ENCODE results near the gene SLC17A1. TPM values are rescaled to one million over a fixed set of nuclear protein-coding genes. Genes with fewer than 3 reads are reported as not detected.

Gene SLC17A1
- total RNA-seq, 1 donor from 2014 or later, result not detected

DNA sequence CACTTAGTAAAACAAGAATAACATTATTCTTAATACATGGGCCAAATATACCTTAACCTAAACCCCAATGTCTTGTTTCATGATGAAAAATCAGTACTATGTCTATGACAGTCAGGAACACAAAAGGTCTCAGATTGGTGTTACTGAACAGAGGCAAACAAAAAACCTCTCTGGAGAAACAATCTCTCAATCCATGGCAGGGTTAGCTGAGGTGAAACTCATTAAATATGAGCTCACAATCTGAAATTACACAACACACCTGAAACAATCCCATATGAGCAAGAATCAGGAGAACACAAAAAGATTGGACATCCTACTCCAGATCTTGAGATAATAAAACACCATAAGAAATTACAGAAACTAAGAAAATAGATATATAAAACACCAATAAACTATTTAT, 83.8 kb downstream of the SLC17A1 start:
- H3K36me3 Mint-ChIP-seq (ENCODE audit: unreplicated experiment), result no peaks in the 10 kb centered on the region
- H3K4me3 Mint-ChIP-seq (ENCODE audit: unreplicated experiment), result no peak overlapping the region
- no peaks in the 10 kb centered on the region for H3K9me3 Mint-ChIP-seq (ENCODE audit: unreplicated experiment)
- no peak for DNase-seq (ENCODE audit: extremely low spot score, unreplicated experiment)
- TF ChIP-seq, protein P1, sequence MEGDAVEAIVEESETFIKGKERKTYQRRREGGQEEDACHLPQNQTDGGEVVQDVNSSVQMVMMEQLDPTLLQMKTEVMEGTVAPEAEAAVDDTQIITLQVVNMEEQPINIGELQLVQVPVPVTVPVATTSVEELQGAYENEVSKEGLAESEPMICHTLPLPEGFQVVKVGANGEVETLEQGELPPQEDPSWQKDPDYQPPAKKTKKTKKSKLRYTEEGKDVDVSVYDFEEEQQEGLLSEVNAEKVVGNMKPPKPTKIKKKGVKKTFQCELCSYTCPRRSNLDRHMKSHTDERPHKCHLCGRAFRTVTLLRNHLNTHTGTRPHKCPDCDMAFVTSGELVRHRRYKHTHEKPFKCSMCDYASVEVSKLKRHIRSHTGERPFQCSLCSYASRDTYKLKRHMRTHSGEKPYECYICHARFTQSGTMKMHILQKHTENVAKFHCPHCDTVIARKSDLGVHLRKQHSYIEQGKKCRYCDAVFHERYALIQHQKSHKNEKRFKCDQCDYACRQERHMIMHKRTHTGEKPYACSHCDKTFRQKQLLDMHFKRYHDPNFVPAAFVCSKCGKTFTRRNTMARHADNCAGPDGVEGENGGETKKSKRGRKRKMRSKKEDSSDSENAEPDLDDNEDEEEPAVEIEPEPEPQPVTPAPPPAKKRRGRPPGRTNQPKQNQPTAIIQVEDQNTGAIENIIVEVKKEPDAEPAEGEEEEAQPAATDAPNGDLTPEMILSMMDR (IDR thresholded peaks at IDR 0.05), result no peak
- no peaks in the 10 kb centered on the region for H3K4me1 Mint-ChIP-seq (ENCODE audit: unreplicated experiment)
- H3K27me3 Mint-ChIP-seq (ENCODE audit: unreplicated experiment), result peaks cover 4% of the 10 kb centered on the region
- H3K27ac Mint-ChIP-seq (ENCODE audit: unreplicated experiment), result no peak overlapping the region

DNA sequence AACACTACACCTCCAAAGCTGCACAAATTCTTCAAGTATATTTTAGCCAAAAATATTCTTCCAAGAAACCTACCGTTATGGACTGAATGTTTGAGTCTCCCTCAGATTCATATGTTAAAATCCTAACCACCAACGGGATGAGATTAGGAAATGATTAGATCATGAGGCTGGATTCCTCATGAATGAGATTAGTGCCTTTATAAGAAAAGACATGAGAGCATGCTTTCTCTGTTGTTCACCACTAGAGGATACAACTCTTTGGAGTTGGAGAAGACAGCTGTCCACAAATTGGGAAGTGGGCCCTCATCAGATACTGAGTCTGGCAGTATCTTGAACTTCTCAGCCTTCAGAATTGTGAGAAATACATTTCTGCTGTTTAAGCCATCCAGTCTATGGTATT, 84.4 kb downstream of the SLC17A1 start:
- Mint-ChIP-seq H3K36me3 (ENCODE audit: unreplicated experiment) (no peaks in the 10 kb centered on the region), H3K4me3 (ENCODE audit: unreplicated experiment) (no peak overlapping the region), H3K4me1 (ENCODE audit: unreplicated experiment) (no peaks in the 10 kb centered on the region), H3K27ac (ENCODE audit: unreplicated experiment) (no peak overlapping the region), H3K27me3 (ENCODE audit: unreplicated experiment) (peaks cover 4% of the 10 kb centered on the region), H3K9me3 (ENCODE audit: unreplicated experiment) (no peaks in the 10 kb centered on the region)
- DNase-seq (ENCODE audit: extremely low spot score, unreplicated experiment), result no peak
- TF ChIP-seq, protein P1 (IDR thresholded peaks at IDR 0.05), result no peak

DNA sequence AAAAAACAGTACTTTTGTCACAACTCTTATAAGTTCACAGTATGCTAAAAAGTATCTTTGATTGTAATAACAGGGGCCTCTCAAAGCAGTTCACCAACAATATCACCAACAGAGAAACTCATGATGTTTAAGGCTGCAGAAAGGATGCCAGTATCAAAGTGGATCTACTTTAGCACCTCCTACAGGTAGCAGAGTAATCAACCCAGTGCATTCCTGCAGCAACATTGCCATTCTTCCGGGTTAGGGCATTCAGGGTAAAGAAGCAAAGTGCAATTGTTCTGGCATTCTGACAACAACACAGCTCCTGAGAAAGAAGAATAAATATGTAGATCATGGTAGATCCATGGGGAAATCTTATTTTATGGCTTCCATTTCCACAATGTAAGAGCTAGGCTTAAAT, 84.9 kb downstream of the SLC17A1 start:
- Mint-ChIP-seq H3K36me3 (ENCODE audit: unreplicated experiment) (no peaks in the 10 kb centered on the region), H3K9me3 (ENCODE audit: unreplicated experiment) (no peaks in the 10 kb centered on the region), H3K27me3 (ENCODE audit: unreplicated experiment) (peaks cover 4% of the 10 kb centered on the region), H3K4me3 (ENCODE audit: unreplicated experiment) (no peak overlapping the region), H3K27ac (ENCODE audit: unreplicated experiment) (no peak overlapping the region), H3K4me1 (ENCODE audit: unreplicated experiment) (no peaks in the 10 kb centered on the region)
- TF ChIP-seq, protein P1 (IDR thresholded peaks at IDR 0.05), result no peak
- DNase-seq (ENCODE audit: extremely low spot score, unreplicated experiment), result no peak

DNA sequence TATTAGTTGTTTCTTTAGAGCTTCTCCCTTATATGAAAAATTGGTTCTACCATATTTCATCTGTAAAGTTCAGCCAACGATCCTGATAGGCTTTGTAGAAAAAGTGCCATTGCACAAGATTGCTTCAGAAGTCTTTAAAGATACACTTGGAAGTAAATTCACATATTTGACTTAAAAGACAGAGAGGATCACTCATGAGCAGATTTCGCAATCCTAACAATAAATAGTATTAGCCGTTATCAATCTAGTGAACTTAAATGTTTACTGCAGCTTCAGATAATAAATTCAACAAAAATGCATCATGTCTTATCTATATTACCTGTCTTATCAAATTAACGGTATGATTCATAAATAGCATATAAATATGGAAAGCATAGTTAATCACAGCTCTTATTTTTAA, 86.0 kb downstream of the SLC17A1 start:
- Mint-ChIP-seq H3K9me3 (ENCODE audit: unreplicated experiment) (no peaks in the 10 kb centered on the region), H3K27ac (ENCODE audit: unreplicated experiment) (no peak overlapping the region), H3K36me3 (ENCODE audit: unreplicated experiment) (no peaks in the 10 kb centered on the region), H3K4me3 (ENCODE audit: unreplicated experiment) (no peak overlapping the region), H3K27me3 (ENCODE audit: unreplicated experiment) (peaks cover 4% of the 10 kb centered on the region), H3K4me1 (ENCODE audit: unreplicated experiment) (no peaks in the 10 kb centered on the region)
- TF ChIP-seq, protein P1 (IDR thresholded peaks at IDR 0.05), result no peak
- no peak for DNase-seq (ENCODE audit: extremely low spot score, unreplicated experiment)

DNA sequence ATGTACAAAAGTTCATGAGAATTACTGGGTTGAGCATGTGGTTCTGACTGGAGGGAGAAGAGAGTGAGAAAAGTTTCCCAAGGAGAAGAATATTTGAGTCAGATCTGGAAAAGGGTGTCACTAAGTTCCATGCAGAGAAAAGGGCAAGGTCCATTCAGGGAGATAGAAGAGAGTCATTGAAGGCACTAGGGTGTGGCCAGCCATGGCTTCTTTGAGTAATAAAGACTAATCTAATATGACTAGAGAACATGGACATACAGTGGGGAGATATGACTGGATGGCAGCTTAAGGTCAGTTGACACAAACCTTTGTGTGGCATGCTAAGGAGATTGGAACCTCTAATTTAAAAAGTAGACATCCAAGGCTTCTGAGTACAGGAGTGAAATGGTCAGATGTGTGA, 88.0 kb downstream of the SLC17A1 start:
- Mint-ChIP-seq H3K27ac (ENCODE audit: unreplicated experiment) (no peak overlapping the region), H3K9me3 (ENCODE audit: unreplicated experiment) (no peaks in the 10 kb centered on the region), H3K36me3 (ENCODE audit: unreplicated experiment) (no peaks in the 10 kb centered on the region), H3K27me3 (ENCODE audit: unreplicated experiment) (peaks cover 4% of the 10 kb centered on the region), H3K4me1 (ENCODE audit: unreplicated experiment) (no peaks in the 10 kb centered on the region), H3K4me3 (ENCODE audit: unreplicated experiment) (no peak overlapping the region)
- no peak for DNase-seq (ENCODE audit: extremely low spot score, unreplicated experiment)
- TF ChIP-seq, protein P1 (IDR thresholded peaks at IDR 0.05), result no peak
